ENCODE results near the gene CFAP57. TPM values are rescaled to one million over a fixed set of nuclear protein-coding genes. Genes with fewer than 3 reads are reported as not detected.

Gene CFAP57
- total and polyA plus RNA-seq, 2 donors (not counting 1 experiment from before 2014, with no cell fraction given) = 0.07 to 0.44 TPM

GRCh38 chr1:43299101-43299500 is 127.0 kb downstream of the CFAP57 start:
- Mint-ChIP-seq H3K4me1 (no peaks in the 10 kb centered on the region), H3K4me3 (no peak overlapping the region), H3K27ac (no peak overlapping the region), H3K9me3 (ENCODE audit: insufficient read depth) (no peaks in the 10 kb centered on the region), H3K27me3 (peaks cover 10% of the 10 kb centered on the region)
- Histone ChIP-seq H2AFZ (ENCODE audit: insufficient read depth, low read depth, low read length, poor library complexity, severe bottlenecking) (no peak overlapping the region), H3K4me2 (replicated peaks; ENCODE audit: low read depth, low read length, poor library complexity, severe bottlenecking) (no peak overlapping the region), H3K4me1 (ENCODE audit: control insufficient read depth in 2 of 2, insufficient read depth in 2 of 2, low read length in 2 of 2) (no peaks in the 10 kb centered on the region), H3K27me3 (replicated peaks in 1 of 4; ENCODE audit: control extremely low read depth in 1 of 4, control insufficient read depth in 3 of 4, insufficient read depth in 4 of 4, low read length in 3 of 4) (no peaks in the 10 kb centered on the region), H3K79me2 (ENCODE audit: control insufficient read depth, insufficient read depth, low read length) (no peaks in the 10 kb centered on the region), H3K9me3 (ENCODE audit: control extremely low read depth in 1 of 3, control insufficient read depth in 2 of 3, insufficient read depth in 1 of 3, low read length in 2 of 3) (no peaks in the 10 kb centered on the region), H3K27ac (ENCODE audit: low read length in 2 of 2) (no peak overlapping the region), H4K20me1 (ENCODE audit: control insufficient read depth, insufficient read depth, low read length, poor library complexity, severe bottlenecking) (no peaks in the 10 kb centered on the region), H3K36me3 (replicated peaks in 1 of 2; ENCODE audit: control extremely low read depth in 1 of 2, control insufficient read depth in 1 of 2, extremely low read depth in 1 of 2, insufficient read depth in 2 of 2, low read length in 1 of 2) (no peaks in the 10 kb centered on the region), H3K9ac (ENCODE audit: low read length) (no peak overlapping the region), H3K4me3 (ENCODE audit: control extremely low read depth in 1 of 5, extremely low read depth in 1 of 5, insufficient read depth in 1 of 5, low read depth in 2 of 5, low read length in 4 of 5) (no peak overlapping the region)
- intact Hi-C loops (cut with micrococcal nuclease) = no loop called here
- DNase-seq (no peak), ATAC-seq (ENCODE audit: low read depth) (no peak)
- CTCF ChIA-PET = no interaction called here
- TF ChIP-seq CTCF (IDR thresholded peaks at IDR 0.05) (no peak), EZH2 (IDR thresholded peaks at IDR 0.05; ENCODE audit: borderline replicate concordance, insufficient read depth, low read depth, low read length, poor library complexity, severe bottlenecking) (no peak)
- POLR2A ChIA-PET = no interaction called here

GRCh38 chr1:43300378-43301094 is 128.4 kb downstream of the CFAP57 start, which contains the start of gene TIE1:
Gene TIE1 (plus strand): TSS chr1:43300982. CDS start chr1:43301072, 90 bp downstream.
- peaks cover 0 to 3% (median 0%) of the 10 kb centered on the region in 4 experiments for H3K27me3 ChIP-seq (replicated peaks in 1 of 4; ENCODE audit: control extremely low read depth in 1 of 4, control insufficient read depth in 3 of 4, insufficient read depth in 4 of 4, low read length in 3 of 4)
- no peaks in the 10 kb centered on the region for H3K79me2 ChIP-seq (ENCODE audit: control insufficient read depth, insufficient read depth, low read length)
- peaks cover 14% of the 10 kb centered on the region for H3K27me3 Mint-ChIP-seq
- H3K9me3 Mint-ChIP-seq (ENCODE audit: insufficient read depth) = no peaks in the 10 kb centered on the region
- H3K27ac Mint-ChIP-seq = no peak within 1 kb of the TSS
- no peaks in the 10 kb centered on the region for H4K20me1 ChIP-seq (ENCODE audit: control insufficient read depth, insufficient read depth, low read length, poor library complexity, severe bottlenecking)
- H3K4me1 ChIP-seq (ENCODE audit: control insufficient read depth in 2 of 2, insufficient read depth in 2 of 2, low read length in 2 of 2) = no peaks in the 10 kb centered on the region
- H3K4me3 Mint-ChIP-seq = no peak within 1 kb of the TSS
- intact Hi-C loops (cut with micrococcal nuclease) = no loop called here
- ATAC-seq (ENCODE audit: low read depth) = no peak
- no peak within 1 kb of the TSS for H3K27ac ChIP-seq (ENCODE audit: low read length in 2 of 2)
- no peaks in the 10 kb centered on the region for H3K36me3 ChIP-seq (replicated peaks in 1 of 2; ENCODE audit: control extremely low read depth in 1 of 2, control insufficient read depth in 1 of 2, extremely low read depth in 1 of 2, insufficient read depth in 2 of 2, low read length in 1 of 2)
- 51% methylated on average over 7 of the region's 10 CpGs for WGBS (ENCODE audit: insufficient coverage)
- ChIA-PET POLR2A (interaction anchor here (0.7 kb wide), 1 partner anchor 393 kb away, joined by 5 read pairs; no protein-coding TSS in a partner anchor), CTCF (no interaction called here)
- no peak for TF ChIP-seq CTCF (IDR thresholded peaks at IDR 0.05)
- TF ChIP-seq EZH2 (IDR thresholded peaks at IDR 0.05; ENCODE audit: borderline replicate concordance, insufficient read depth, low read depth, low read length, poor library complexity, severe bottlenecking) = no peak
- no peaks in the 10 kb centered on the region for H3K4me1 Mint-ChIP-seq
- H3K4me2 ChIP-seq (replicated peaks; ENCODE audit: low read depth, low read length, poor library complexity, severe bottlenecking) = no peak within 1 kb of the TSS
- no peak for DNase-seq
- H3K9ac ChIP-seq (ENCODE audit: low read length) = no peak within 1 kb of the TSS
- H3K4me3 ChIP-seq (ENCODE audit: control extremely low read depth in 1 of 5, extremely low read depth in 1 of 5, insufficient read depth in 1 of 5, low read depth in 2 of 5, low read length in 4 of 5) = no peak within 1 kb of the TSS
- no peak within 1 kb of the TSS for H2AFZ ChIP-seq (ENCODE audit: insufficient read depth, low read depth, low read length, poor library complexity, severe bottlenecking)
- no peaks in the 10 kb centered on the region for H3K9me3 ChIP-seq (ENCODE audit: control extremely low read depth in 1 of 3, control insufficient read depth in 2 of 3, insufficient read depth in 1 of 3, low read length in 2 of 3)
